ENCODE results near the gene TMEFF2. TPM values are rescaled to one million over a fixed set of nuclear protein-coding genes. Genes with fewer than 3 reads are reported as not detected.

Gene TMEFF2
- total RNA-seq, 1 donor = under 0.01 TPM

- Histone ChIP-seq H3K4me1 (ENCODE audit: insufficient read depth, low read length) (no peaks in the 10 kb centered on the region), H3K36me3 (ENCODE audit: insufficient read depth, low read length) (no peaks in the 10 kb centered on the region), H2AFZ (ENCODE audit: low read length) (no peak overlapping the region), H3K27me3 (ENCODE audit: insufficient read depth, low read length) (peaks cover 4% of the 10 kb centered on the region), H3K27ac (ENCODE audit: low read depth, low read length) (no peak overlapping the region), H4K20me1 (ENCODE audit: insufficient read depth, low read length) (no peaks in the 10 kb centered on the region), H3K4me2 (ENCODE audit: insufficient read depth, low read length) (no peak overlapping the region), H3K9me3 (ENCODE audit: low read depth, low read length) (no peaks in the 10 kb centered on the region), H3K79me2 (ENCODE audit: insufficient read depth, low read length) (no peaks in the 10 kb centered on the region), H3K4me3 (ENCODE audit: insufficient read depth, low read length) (no peak overlapping the region)
- no peak for DNase-seq (ENCODE audit: insufficient read length, low spot score, missing footprints)
- TF ChIP-seq CTCF (IDR thresholded peaks at IDR 0.05; ENCODE audit: extremely low read depth, low read depth, low read length) = no peak
These were observed 122.5 kb downstream of the TMEFF2 start for GRCh38 chr2:192072261-192072660.

GRCh38 chr2:192070099-192070498 lies 124.6 kb downstream of the TMEFF2 start:
- no peaks in the 10 kb centered on the region for H3K36me3 ChIP-seq (ENCODE audit: insufficient read depth, low read length)
- H2AFZ ChIP-seq (ENCODE audit: low read length) = no peak overlapping the region
- no peaks in the 10 kb centered on the region for H4K20me1 ChIP-seq (ENCODE audit: insufficient read depth, low read length)
- no peak overlapping the region for H3K4me2 ChIP-seq (ENCODE audit: insufficient read depth, low read length)
- no peaks in the 10 kb centered on the region for H3K4me1 ChIP-seq (ENCODE audit: insufficient read depth, low read length)
- H3K79me2 ChIP-seq (ENCODE audit: insufficient read depth, low read length) = no peaks in the 10 kb centered on the region
- H3K9me3 ChIP-seq (ENCODE audit: low read depth, low read length) = no peaks in the 10 kb centered on the region
- no peak for DNase-seq (ENCODE audit: insufficient read length, low spot score, missing footprints)
- H3K27me3 ChIP-seq (ENCODE audit: insufficient read depth, low read length) = no peaks in the 10 kb centered on the region
- H3K27ac ChIP-seq (ENCODE audit: low read depth, low read length) = no peak overlapping the region
- no peak overlapping the region for H3K4me3 ChIP-seq (ENCODE audit: insufficient read depth, low read length)
- no peak for TF ChIP-seq CTCF (IDR thresholded peaks at IDR 0.05; ENCODE audit: extremely low read depth, low read depth, low read length)

- Histone ChIP-seq H3K36me3 (ENCODE audit: insufficient read depth, low read length) (no peaks in the 10 kb centered on the region), H3K27ac (ENCODE audit: low read depth, low read length) (no peak overlapping the region), H2AFZ (ENCODE audit: low read length) (no peak overlapping the region), H3K9me3 (ENCODE audit: low read depth, low read length) (no peaks in the 10 kb centered on the region), H3K4me1 (ENCODE audit: insufficient read depth, low read length) (no peaks in the 10 kb centered on the region), H4K20me1 (ENCODE audit: insufficient read depth, low read length) (no peaks in the 10 kb centered on the region), H3K79me2 (ENCODE audit: insufficient read depth, low read length) (no peaks in the 10 kb centered on the region), H3K27me3 (ENCODE audit: insufficient read depth, low read length) (no peaks in the 10 kb centered on the region), H3K4me2 (ENCODE audit: insufficient read depth, low read length) (no peak overlapping the region), H3K4me3 (ENCODE audit: insufficient read depth, low read length) (no peak overlapping the region)
- TF ChIP-seq CTCF (IDR thresholded peaks at IDR 0.05; ENCODE audit: extremely low read depth, low read depth, low read length) = no peak
- no peak for DNase-seq (ENCODE audit: insufficient read length, low spot score, missing footprints)
These were observed 125.3 kb downstream of the TMEFF2 start for GRCh38 chr2:192069417-192069816.

GRCh38 chr2:192068966-192069365 lies 125.8 kb downstream of the TMEFF2 start:
- H3K27ac ChIP-seq (ENCODE audit: low read depth, low read length) = no peak overlapping the region
- no peak overlapping the region for H2AFZ ChIP-seq (ENCODE audit: low read length)
- DNase-seq (ENCODE audit: insufficient read length, low spot score, missing footprints) = no peak
- no peaks in the 10 kb centered on the region for H4K20me1 ChIP-seq (ENCODE audit: insufficient read depth, low read length)
- H3K9me3 ChIP-seq (ENCODE audit: low read depth, low read length) = no peaks in the 10 kb centered on the region
- no peaks in the 10 kb centered on the region for H3K4me1 ChIP-seq (ENCODE audit: insufficient read depth, low read length)
- H3K36me3 ChIP-seq (ENCODE audit: insufficient read depth, low read length) = no peaks in the 10 kb centered on the region
- no peak overlapping the region for H3K4me3 ChIP-seq (ENCODE audit: insufficient read depth, low read length)
- no peaks in the 10 kb centered on the region for H3K79me2 ChIP-seq (ENCODE audit: insufficient read depth, low read length)
- H3K27me3 ChIP-seq (ENCODE audit: insufficient read depth, low read length) = no peaks in the 10 kb centered on the region
- no peak overlapping the region for H3K4me2 ChIP-seq (ENCODE audit: insufficient read depth, low read length)
- TF ChIP-seq CTCF (IDR thresholded peaks at IDR 0.05; ENCODE audit: extremely low read depth, low read depth, low read length) = no peak

Data from osteoblast (primary cell).